AG04450 (cell line): Measurements from ENCODE around the gene IL16. TPM values are rescaled to one million over a fixed set of nuclear protein-coding genes. Genes with fewer than 3 reads are reported as not detected.
"Not testable (repeated sequence)": the region's sequence is repeated elsewhere in the genome, so short reads cannot be mapped to it uniquely, and the experiment has no call there.

ENCODE experiments used
- CTCF ChIA-PET: fragments of 300-600, 350-600 bp; formaldehyde crosslinking; extraction: SDS; loops from one replicate; lab custom pipeline; 2022; ENCODE audit warnings: antibody characterized with exemption, inconsistent platforms; lab: Charles Lee
- POLR2A ChIA-PET: fragments of 350-600 bp; formaldehyde crosslinking; extraction: SDS; loops from one replicate; lab custom pipeline; 2021; ENCODE audit warnings: antibody characterized with exemption, inconsistent platforms; lab: Yijun Ruan, JAX
- DNase-seq: peaks from one replicate; pipeline ENCODE4 v3.0.0-alpha.2; 2011; ENCODE audit warnings: low read depth, low spot score
- H3K27ac ChIP-seq: one replicate; pipeline ENCODE4 v1.5.1; 2012; ENCODE audit warnings: low read depth, low read length, control low read depth
- H3K27me3 ChIP-seq: one replicate; pipeline ENCODE4 v1.6.0; 2012; ENCODE audit warnings: low read length; ENCODE audit not compliant: control insufficient read depth, insufficient read depth
- H3K4me3 ChIP-seq: 2 replicates; pipeline ENCODE4 v1.5.1; 2011; ENCODE audit warnings: mild to moderate bottlenecking, low read depth, low read length, control low read depth
- H3K9me3 ChIP-seq: 2 replicates; pipeline ENCODE4 v1.5.1; 2012; ENCODE audit warnings: low read length; ENCODE audit not compliant: control insufficient read depth, insufficient read depth
- CTCF ChIP-seq: IDR thresholded peaks from 2 replicates; pipeline ENCODE4 v1.5.1; 2011; ENCODE audit warnings: low read depth, low read length, control low read depth, inconsistent platforms
- polyA plus RNA-seq: library from polyadenylated mRNA; depleted of rRNA; stranded (reverse); fragments of >200 nt; gene quantifications from 2 replicates; pipeline ENCODE4 v1.2.3, GENCODE V29; 2011

IL16 gene
- polyA plus RNA-seq, 1 experiment = 3.8 TPM

DNA sequence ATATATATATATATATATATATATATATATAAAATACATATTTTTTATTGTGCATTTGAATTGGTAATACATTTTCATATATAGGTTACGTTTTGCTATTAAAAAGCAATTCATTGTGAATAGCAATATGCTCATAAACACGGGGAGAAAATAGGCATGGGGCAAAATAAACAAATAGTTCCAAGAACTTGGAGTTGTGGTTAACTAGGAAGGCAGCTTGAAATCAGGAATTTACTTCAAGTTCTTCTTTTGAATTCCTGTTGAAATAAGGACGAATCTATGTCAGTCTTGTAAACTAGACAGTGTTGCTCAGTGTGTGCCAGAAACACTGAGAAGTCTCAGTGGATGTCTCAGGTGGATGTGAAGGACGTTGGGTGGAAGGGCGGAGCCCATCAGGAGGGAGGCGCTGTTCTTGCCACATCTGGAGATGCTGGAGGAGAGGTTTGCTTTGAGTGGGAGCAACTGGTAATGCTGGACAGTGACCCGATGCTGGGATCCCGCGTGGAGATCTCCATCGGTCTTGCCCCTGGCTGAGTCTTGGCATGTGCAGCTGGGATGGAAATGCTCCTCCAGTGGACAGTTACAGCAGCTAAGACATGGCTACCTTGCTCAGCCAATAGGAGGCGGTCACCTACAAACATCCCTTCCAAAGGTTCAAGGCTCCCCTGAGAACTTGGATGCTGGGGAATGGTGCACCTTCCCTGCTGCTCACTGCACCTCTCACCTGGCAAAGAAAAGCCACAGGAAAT is 2.5 kb downstream of the IL16 start:
- H3K27ac ChIP-seq = no peak overlapping the region
- no peak for DNase-seq
- no peak for TF ChIP-seq CTCF
- no peaks in the 10 kb centered on the region for H3K27me3 ChIP-seq
- ChIA-PET POLR2A (no interaction called here), CTCF (interaction anchor here (1.1 to 5.1 kb wide), 2 partner anchors 18 to 67 kb away, joined by 4 to 27 read pairs; no protein-coding TSS in a partner anchor)
- H3K9me3 ChIP-seq = no peaks in the 10 kb centered on the region
- H3K4me3 ChIP-seq = no peak overlapping the region

DNA sequence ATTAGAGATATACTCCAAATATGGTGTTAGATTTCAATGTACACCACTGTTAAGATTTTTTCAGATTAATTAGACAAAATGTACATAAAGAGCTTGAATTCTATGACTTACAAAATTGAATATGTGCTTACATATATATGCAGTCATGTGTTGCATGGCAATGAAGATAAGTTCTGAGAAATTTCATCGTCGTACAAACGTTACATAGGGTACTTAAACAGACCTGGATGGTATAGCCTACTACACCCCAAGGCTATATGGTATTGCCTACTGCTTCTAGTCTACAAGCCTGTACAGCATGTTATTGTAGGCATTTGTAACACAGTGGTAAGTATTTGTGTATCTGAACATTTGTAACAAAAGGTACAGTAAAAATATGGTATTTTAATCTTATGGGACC is 9.3 kb downstream of the IL16 start:
- Histone ChIP-seq H3K9me3 (no peaks in the 10 kb centered on the region; the same call in 1 of the 2 replicates), H3K27ac (no peak overlapping the region), H3K27me3 (no peaks in the 10 kb centered on the region), H3K4me3 (no peak overlapping the region)
- no peak for DNase-seq
- no peak for TF ChIP-seq CTCF
- POLR2A ChIA-PET = no interaction called here
- CTCF ChIA-PET = interaction anchor here (0.7 kb wide), 1 partner anchor 60 kb away, joined by 4 read pairs; no protein-coding TSS in a partner anchor

GRCh38 chr15:81207987-81208386 is 11.3 kb downstream of the IL16 start:
- H3K27me3 ChIP-seq, H3K9me3 ChIP-seq, DNase-seq, CTCF ChIA-PET, POLR2A ChIA-PET, H3K4me3 ChIP-seq, H3K27ac ChIP-seq: not testable (repeated sequence)

DNA sequence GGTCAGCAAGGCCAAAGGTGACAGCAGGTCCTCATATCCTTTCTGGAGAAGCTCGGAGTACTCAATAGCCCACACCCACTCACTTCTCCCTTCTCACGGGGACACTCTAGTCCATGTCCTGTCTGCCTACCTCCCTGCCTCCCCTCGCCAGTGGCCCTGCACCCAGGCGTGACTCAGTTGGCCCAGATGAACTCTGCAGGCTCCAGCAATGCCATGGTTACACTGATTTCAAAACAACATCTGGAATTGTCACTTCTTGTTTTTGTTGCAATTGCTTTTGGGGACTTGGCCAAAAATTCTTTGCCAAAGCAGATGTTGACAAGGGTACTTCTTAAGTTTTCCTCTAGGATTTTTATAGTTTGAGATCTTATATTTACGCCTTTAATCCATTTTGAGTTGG is 13.0 kb downstream of the IL16 start:
- Histone ChIP-seq H3K27ac (no peak overlapping the region), H3K9me3 (no peaks in the 10 kb centered on the region; the same call in 1 of the 2 replicates), H3K27me3 (no peaks in the 10 kb centered on the region), H3K4me3 (no peak overlapping the region)
- TF ChIP-seq CTCF = no peak
- CTCF ChIA-PET = no interaction called here
- POLR2A ChIA-PET = no interaction called here
- DNase-seq = no peak

DNA sequence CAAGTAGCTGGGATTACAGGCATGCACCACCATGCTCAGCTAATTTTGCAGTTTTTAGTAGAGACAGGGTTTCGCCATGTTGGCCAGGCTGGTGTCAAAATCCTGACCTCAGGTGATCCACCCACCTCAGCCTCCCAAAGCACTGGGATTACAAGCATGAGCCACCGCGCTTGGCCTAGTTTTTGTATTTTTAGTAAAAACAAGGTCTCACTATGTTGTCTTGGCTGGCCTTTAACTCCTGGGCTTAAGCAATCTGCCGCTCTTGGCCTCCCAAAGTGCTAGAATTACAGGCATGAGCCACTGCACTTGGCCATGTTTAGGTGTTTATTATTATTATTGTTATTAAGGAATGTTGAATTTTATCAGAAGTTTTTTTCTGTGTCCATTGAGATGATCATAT is 14.7 kb downstream of the IL16 start:
- Histone ChIP-seq H3K27me3 (no peaks in the 10 kb centered on the region), H3K4me3 (no peak overlapping the region), H3K9me3 (no peaks in the 10 kb centered on the region; the same call in none of the 2 replicates), H3K27ac (no peak overlapping the region)
- no peak for DNase-seq
- no peak for TF ChIP-seq CTCF
- ChIA-PET CTCF (no interaction called here), POLR2A (no interaction called here)
